IMR-90 (cell line): ENCODE results near the gene LTBP4. TPM values are rescaled to one million over a fixed set of nuclear protein-coding genes. Genes with fewer than 3 reads are reported as not detected.

Source experiments
- ATAC-seq: fragments of 200-7000 bp; cut with Tn5 transposase; 2 replicates; pipeline ENCODE4 v1.9.1; 2020; ENCODE audit warnings: low read depth, mild to moderate bottlenecking, moderate library complexity
- BruUV-seq: library from RNA; stranded (reverse); fragments of 400-500 nt; replicated peaks from 2 replicates; lab custom pipeline; 2021; lab: Mats Ljungman, UMichigan
- CTCF ChIA-PET: fragments of 300-600 bp; formaldehyde crosslinking; extraction: SDS; loops from one replicate; lab custom pipeline; 2021; ENCODE audit warnings: antibody characterized with exemption; lab: Yijun Ruan, JAX
- POLR2A ChIA-PET: fragments of 300-600 bp; sonication (Branson Sonifier 250); formaldehyde crosslinking; loops from one replicate; lab custom pipeline; 2022; ENCODE audit warnings: antibody characterized with exemption; ENCODE audit not compliant: unreplicated experiment; lab: Charles Lee
- DNase-seq: peaks from one replicate; pipeline ENCODE4 v3.0.0; 2013
- H2AFZ ChIP-seq: replicated peaks from 2 replicates; pipeline ENCODE3; 2013; ENCODE audit warnings: low read length, mild to moderate bottlenecking; ENCODE audit not compliant: poor library complexity
- H2AK5ac ChIP-seq: 2 replicates; pipeline ENCODE4 v1.6.1; 2013; ENCODE audit warnings: low read depth, low read length, inconsistent platforms
- H2AK9ac ChIP-seq: replicated peaks from 2 replicates; pipeline ENCODE3; 2013; ENCODE audit warnings: mild to moderate bottlenecking, low read depth, low read length, moderate library complexity; ENCODE audit not compliant: poor library complexity
- H2BK120ac ChIP-seq: 2 replicates; pipeline ENCODE4 v1.6.1; 2013; ENCODE audit warnings: low read depth, low read length, inconsistent platforms
- H2BK15ac ChIP-seq: 3 replicates; pipeline ENCODE4 v1.6.1; 2013; ENCODE audit warnings: low read depth, low read length, inconsistent platforms
- H2BK20ac ChIP-seq: 2 replicates; pipeline ENCODE4 v1.6.1; 2013; ENCODE audit warnings: low read depth, mild to moderate bottlenecking, inconsistent platforms, low read length, moderate library complexity
- H2BK5ac ChIP-seq: 2 replicates; pipeline ENCODE4 v1.6.1; 2013; ENCODE audit warnings: mild to moderate bottlenecking, low read depth, low read length, inconsistent platforms; ENCODE audit not compliant: poor library complexity, severe bottlenecking
- H3K14ac ChIP-seq: replicated peaks from 2 replicates; pipeline ENCODE4 v1.6.1; 2013; ENCODE audit warnings: low read depth, low read length, inconsistent platforms
- H3K18ac ChIP-seq: 2 replicates; pipeline ENCODE4 v1.6.1; 2013; ENCODE audit warnings: low read depth, low read length, control low read depth
- H3K23ac ChIP-seq: 2 replicates; pipeline ENCODE4 v1.6.1; 2013; ENCODE audit warnings: low read depth, low read length, inconsistent platforms
- H3K27ac ChIP-seq: 2 replicates; pipeline ENCODE4 v1.5.1; 2013; ENCODE audit warnings: mild to moderate bottlenecking, control low read depth, low read length; ENCODE audit not compliant: insufficient read depth
- H3K27me3 ChIP-seq: 2 replicates; pipeline ENCODE4 v1.6.1; 2013; ENCODE audit warnings: low read length; ENCODE audit not compliant: control insufficient read depth, insufficient read depth
- H3K36me3 ChIP-seq: 2 replicates; pipeline ENCODE4 v1.6.1; 2013; ENCODE audit warnings: low read length, mixed read lengths; ENCODE audit not compliant: control insufficient read depth, insufficient read depth
- H3K4ac ChIP-seq: 2 replicates; pipeline ENCODE4 v1.6.1; 2013; ENCODE audit warnings: low read depth, low read length, inconsistent platforms
- H3K4me1 ChIP-seq: 2 replicates; pipeline ENCODE4 v1.6.1; 2013; ENCODE audit warnings: low read length, mixed read lengths; ENCODE audit not compliant: control insufficient read depth, insufficient read depth
- H3K4me2 ChIP-seq: 2 replicates; pipeline ENCODE4 v1.6.1; 2013; ENCODE audit warnings: low read depth, mild to moderate bottlenecking, control low read depth, low read length, moderate library complexity
- H3K4me3 ChIP-seq: 2 replicates; pipeline ENCODE4 v1.5.1; 2013; ENCODE audit warnings: low read depth, mild to moderate bottlenecking, control low read depth, low read length, moderate library complexity; ENCODE audit not compliant: insufficient read depth
- H3K56ac ChIP-seq: 2 replicates; pipeline ENCODE4 v1.6.1; 2013; ENCODE audit warnings: low read length, inconsistent platforms; ENCODE audit not compliant: insufficient read depth; ENCODE audit errors: extremely low read depth
- H3K79me1 ChIP-seq, 2 experiments: 2 replicates each; pipeline ENCODE4 v1.6.1; 2013; ENCODE audit warnings: low read length in 2 of 2, inconsistent platforms in 1 of 2, low read depth in 1 of 2
- H3K9ac ChIP-seq: 2 replicates; pipeline ENCODE4 v1.6.1; 2013; ENCODE audit warnings: low read depth, low read length, control low read depth
- H3K9me1 ChIP-seq: 2 replicates; pipeline ENCODE4 v1.6.1; 2013; ENCODE audit warnings: low read length, inconsistent platforms; ENCODE audit not compliant: insufficient read depth
- H3K9me3 ChIP-seq: 2 replicates; pipeline ENCODE4 v1.6.1; 2013; ENCODE audit warnings: low read length; ENCODE audit not compliant: control insufficient read depth, insufficient read depth
- H4K20me1 ChIP-seq: 2 replicates; pipeline ENCODE4 v1.6.1; 2013; ENCODE audit warnings: low read length, inconsistent platforms; ENCODE audit not compliant: insufficient read depth
- H4K5ac ChIP-seq: 2 replicates; pipeline ENCODE4 v1.6.1; 2013; ENCODE audit warnings: mild to moderate bottlenecking, low read depth, low read length, control low read depth
- H4K8ac ChIP-seq, 2 experiments: 2 replicates each; pipeline ENCODE4 v1.6.1; 2013; ENCODE audit warnings: low read depth in 2 of 2, low read length in 2 of 2, control low read depth in 1 of 2, inconsistent platforms in 1 of 2
- H4K91ac ChIP-seq: 2 replicates; pipeline ENCODE4 v1.6.1; 2013; ENCODE audit warnings: low read depth, low read length, inconsistent platforms; ENCODE audit not compliant: insufficient read depth
- MAFK ChIP-seq: IDR thresholded peaks from 2 replicates; pipeline ENCODE4 v1.6.1; 2012; ENCODE audit warnings: low read depth, low read length, improper control_type of control experiment
- NFE2L2 ChIP-seq: fragments of 150-350 bp; IDR thresholded peaks from 2 replicates; pipeline ENCODE4 v1.6.1; 2016; ENCODE audit warnings: low read depth, mild to moderate bottlenecking, low read length
- WGBS, 2 experiments: methylation state at CpG; one replicate each; pipeline versions ENCODE4 v1.1.5 to v1.1.7; 2013; ENCODE audit warnings: missing lambda C conversion rate in 2 of 2; ENCODE audit not compliant: insufficient read length in 1 of 2; ENCODE audit errors: extremely low coverage in 2 of 2; 5-methylcytosine and 5-hydroxymethylcytosine counted together
- dilution Hi-C: fragments of 300-500 bp; cut with HindIII; formaldehyde crosslinking; loops from one replicate; pipeline ENCODE4 v1.14.3; 2018; ENCODE audit warnings: low sequenced_read_pairs; ENCODE audit not compliant: unreplicated experiment
- in situ Hi-C: fragments of 300-500 bp; cut with MboI; formaldehyde crosslinking; loops from 3 replicates; pipeline ENCODE4 v1.14.3; 2019; ENCODE audit warnings: low sequenced_read_pairs, inconsistent platforms, mixed read lengths
- intact Hi-C: fragments of 100-400 bp; cut with micrococcal nuclease; formaldehyde crosslinking; loops from 2 replicates; pipeline ENCODE4 v1.10.0; 2022
- polyA plus RNA-seq, 3 experiments: library from polyadenylated mRNA; depleted of rRNA; stranded (reverse); fragments of >200 nt; gene quantifications; 2 replicates each; pipeline ENCODE4 v1.2.3, GENCODE V29; 2012; ENCODE audit warnings: low replicate concordance in 1 of 3
- total RNA-seq: library from RNA; depleted of rRNA; stranded (reverse); fragments of >200 nt; gene quantifications from 2 replicates; pipeline ENCODE4 v1.2.3, GENCODE V29; 2012
- TF ChIP-seq, protein P1 (sequence below): fragments of 150-350 bp; IDR thresholded peaks from 2 replicates; pipeline ENCODE4 v1.6.1; 2017; ENCODE audit warnings: mild to moderate bottlenecking, antibody characterized with exemption, low read length, low read depth

The LTBP4 gene
- total and polyA plus RNA-seq, 2 of the 4 experiments (the other 2 are of a cell fraction), result 14.7 to 70.3 TPM

DNA sequence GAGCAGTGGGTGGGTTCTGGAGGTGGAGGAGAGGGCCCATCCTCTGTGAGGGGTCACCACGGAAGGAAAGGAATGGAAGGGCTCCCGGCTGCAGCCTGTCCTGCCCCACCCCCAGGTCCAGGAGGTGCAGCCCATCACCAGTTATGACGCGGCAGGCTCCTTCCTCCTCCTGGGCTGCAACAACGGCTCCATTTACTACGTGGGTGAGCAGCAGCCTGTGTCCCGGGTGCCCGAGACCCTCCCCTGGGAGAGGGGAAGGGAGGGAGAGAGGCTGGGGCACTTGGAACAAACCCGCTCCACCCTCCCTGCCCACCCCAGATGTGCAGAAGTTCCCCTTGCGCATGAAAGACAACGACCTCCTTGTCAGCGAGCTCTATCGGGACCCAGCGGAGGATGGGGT is 17.9 kb upstream of the LTBP4 start:
- no peak overlapping the region for H4K5ac ChIP-seq
- peaks cover 3% of the 10 kb centered on the region; the same call in 1 of the 2 replicates for H3K9me1 ChIP-seq
- WGBS, 2 experiments, result 74% methylated on average over 6 of the region's 14 CpGs; no CpG with 5 or more reads in 1 of the 2 experiments
- H2BK15ac ChIP-seq, result no peak overlapping the region
- H3K14ac ChIP-seq, result no peak overlapping the region
- ChIA-PET POLR2A (no interaction called here), CTCF (no interaction called here)
- in situ Hi-C loops, result no loop called here
- H3K56ac ChIP-seq, result no peak overlapping the region
- H2BK20ac ChIP-seq, result no peak overlapping the region
- ATAC-seq, result no peak
- DNase-seq, result no peak
- no peaks in the 10 kb centered on the region for H3K27me3 ChIP-seq
- no peak overlapping the region for H2BK5ac ChIP-seq
- H3K18ac ChIP-seq, result no peak overlapping the region
- BruUV-seq, result no TSS peak
- no peak overlapping the region for H2BK120ac ChIP-seq
- H3K4ac ChIP-seq, result no peak overlapping the region
- no peak overlapping the region for H3K23ac ChIP-seq
- H3K9ac ChIP-seq, result no peak overlapping the region
- peaks cover 56% of the 10 kb centered on the region for H3K36me3 ChIP-seq
- no peaks in the 10 kb centered on the region; the same call in 1 of the 2 replicates for H4K20me1 ChIP-seq
- H4K8ac ChIP-seq, result no peak overlapping the region
- no peak overlapping the region for H4K91ac ChIP-seq
- H3K9me3 ChIP-seq, result no peaks in the 10 kb centered on the region
- H3K79me1 ChIP-seq, result peaks cover 0 to 9% of the 10 kb centered on the region in 2 experiments; a peak in 2 of 4 replicates
- intact Hi-C loops, result no loop called here
- H3K4me3 ChIP-seq, result no peak overlapping the region
- H2AFZ ChIP-seq, result no peak overlapping the region
- no peak overlapping the region for H2AK5ac ChIP-seq
- H3K4me1 ChIP-seq, result no peaks in the 10 kb centered on the region; the same call in 1 of the 2 replicates
- dilution Hi-C loops, result no loop called here
- no peak overlapping the region for H3K4me2 ChIP-seq
- H2AK9ac ChIP-seq, result no peak overlapping the region
- TF ChIP-seq NFE2L2 (no peak), MAFK (no peak)
- TF ChIP-seq, protein P1, sequence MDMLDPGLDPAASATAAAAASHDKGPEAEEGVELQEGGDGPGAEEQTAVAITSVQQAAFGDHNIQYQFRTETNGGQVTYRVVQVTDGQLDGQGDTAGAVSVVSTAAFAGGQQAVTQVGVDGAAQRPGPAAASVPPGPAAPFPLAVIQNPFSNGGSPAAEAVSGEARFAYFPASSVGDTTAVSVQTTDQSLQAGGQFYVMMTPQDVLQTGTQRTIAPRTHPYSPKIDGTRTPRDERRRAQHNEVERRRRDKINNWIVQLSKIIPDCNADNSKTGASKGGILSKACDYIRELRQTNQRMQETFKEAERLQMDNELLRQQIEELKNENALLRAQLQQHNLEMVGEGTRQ, result no peak
- no peak overlapping the region for H3K27ac ChIP-seq
